K562 (cell line): Measurements from ENCODE around the gene SLC4A2. TPM values are rescaled to one million over a fixed set of nuclear protein-coding genes. Genes with fewer than 3 reads are reported as not detected.
A peak's percentile ranks its signal among the peaks of the same experiment; 100 is the strongest.

Experiments used
- ARID3B ChIP-seq: fragments of 250-450 bp; sonication (Bioruptor Pico); IDR thresholded peaks from 2 replicates; pipeline ENCODE4 v1.4.0; 2020; ENCODE audit warnings: borderline replicate concordance
- ATF6 ChIP-seq: sonication (generic); formaldehyde crosslinking; IDR thresholded peaks from 2 replicates; pipeline ENCODE4 v1.4.0; 2020; ENCODE audit warnings: mild to moderate bottlenecking, missing genetic modification reagents
- CLOCK ChIP-seq: fragments of 250-450 bp; sonication (Bioruptor Pico); IDR thresholded peaks from 2 replicates; pipeline ENCODE4 v1.4.0; 2020; ENCODE audit warnings: mild to moderate bottlenecking, moderate library complexity, borderline replicate concordance
- DEAF1 ChIP-seq: fragments of 450-650 bp; formaldehyde crosslinking; IDR thresholded peaks from 2 replicates; pipeline ENCODE4 v1.4.0; 2020; ENCODE audit warnings: mild to moderate bottlenecking, moderate library complexity
- E2F4 ChIP-seq: sonication (generic); formaldehyde crosslinking; IDR thresholded peaks from 2 replicates; pipeline ENCODE4 v1.8.0; 2022; ENCODE audit warnings: mild to moderate bottlenecking, low read depth, missing genetic modification reagents
- HMG20A ChIP-seq: fragments of 450-650 bp; formaldehyde crosslinking; conservative IDR thresholded peaks from 2 replicates; pipeline ENCODE4 v1.4.0; 2020; ENCODE audit warnings: mild to moderate bottlenecking, mixed read lengths
- SIRT6 ChIP-seq: IDR thresholded peaks from one replicate; pipeline ENCODE4 v1.6.1; 2012; ENCODE audit warnings: low read depth, mild to moderate bottlenecking, control low read depth, inconsistent platforms, low read length, moderate library complexity
- VEZF1 ChIP-seq: fragments of 200-800 bp; sonication (Bioruptor generic); IDR thresholded peaks from 2 replicates; pipeline ENCODE4 v1.6.1; 2017; ENCODE audit warnings: missing genetic modification characterization, missing compliant biosample characterization
- ZNF41 ChIP-seq: fragments of 250-450 bp; sonication (Bioruptor Pico); conservative IDR thresholded peaks from 2 replicates; pipeline ENCODE4 v1.4.0; 2020; ENCODE audit warnings: mild to moderate bottlenecking
- polyA plus RNA-seq, 8 experiments: library from polyadenylated mRNA; depleted of rRNA in 4 of 8; stranded (reverse) in 5 of 8; unstranded in 3 of 8; fragments of >200 nt; fragmentation: Nextera tagmentation in 2 of 8; fragmentation: Illumina TruSeq in 1 of 8; extraction: Ambion mirVana in 2 of 8; extraction: Trizol in 1 of 8; gene quantifications; 2 replicates each; pipeline versions ENCODE4 v1.2.1 to v1.2.3, GENCODE V29; 2011 to 2014; ENCODE audit warnings: inconsistent platforms in 1 of 8, missing spikeins in 1 of 8
- total RNA-seq, 7 experiments: library from RNA; depleted of rRNA in 6 of 7; stranded (reverse); fragments of >200 nt in 6 of 7; fragmentation: Illumina TruSeq in 2 of 7; extraction: Trizol in 2 of 7; gene quantifications; 2 replicates each; pipeline versions ENCODE4 v1.2.1 to v1.2.3, GENCODE V29; 2011 to 2021; ENCODE audit warnings: low replicate concordance in 1 of 7

Gene SLC4A2
- total and polyA plus RNA-seq, 9 of the 15 experiments (the other 6 are each of a cell fraction or from before 2014, with no cell fraction given) = 11.4 to 375 (median 130) TPM

GRCh38 chr7:151110941-151111645, 51.7 kb downstream of the SLC4A2 start (continued):
- TF ChIP-seq CLOCK (CRISPR knock-in tag) (no peak), VEZF1 (CRISPR knock-in tag) (peak; percentile 52), ATF6 (CRISPR knock-in tag) (no peak), SIRT6 (no peak), ARID3B (CRISPR knock-in tag) (no peak), HMG20A (CRISPR knock-in tag) (no peak), DEAF1 (CRISPR knock-in tag) (peak; percentile 87), ZNF41 (CRISPR knock-in tag) (no peak), E2F4 (CRISPR knock-in tag) (no peak)
